K562 (cell line): ENCODE results near the gene NDUFV3. TPM values are rescaled to one million over a fixed set of nuclear protein-coding genes. Genes with fewer than 3 reads are reported as not detected.

Experiments
- ATAC-seq: fragments of 200-7000 bp; cut with Tn5 transposase; 3 replicates; pipeline ENCODE4 v1.9.1; 2020; ENCODE audit warnings: moderate library complexity
- BruUV-seq: library from RNA; stranded (reverse); fragments of 400-500 nt; replicated peaks from 2 replicates; lab custom pipeline; 2021; lab: Mats Ljungman, UMichigan
- CTCF ChIA-PET: fragments of 300-600 bp; formaldehyde crosslinking; extraction: SDS; loops from one replicate; lab custom pipeline; 2021; ENCODE audit warnings: low intra/inter-chr PET ratio; lab: Yijun Ruan, JAX
- POLR2A ChIA-PET: fragments of 300-600, 350-650 bp; sonication (Branson Sonifier 250); formaldehyde crosslinking; extraction: SDS; loops from one replicate; lab custom pipeline; 2021; ENCODE audit warnings: antibody characterized with exemption, inconsistent platforms; lab: Yijun Ruan, JAX
- DNase-seq, 4 experiments: peaks; one replicate each; pipeline versions ENCODE4 v3.0.0 to v3.0.0-alpha.2; 2011 to 2018; ENCODE audit warnings: low spot score in 3 of 4, mixed read lengths in 3 of 4; ENCODE audit errors: extremely low read depth in 1 of 4
- FAIRE-seq: peaks from 2 replicates; lab custom pipeline; 2011; peaks lifted over from hg19 to GRCh38; lab: Jason Lieb, UNC
- H2AFZ ChIP-seq: 2 replicates; pipeline ENCODE4 v1.6.0; 2011; ENCODE audit warnings: low read depth, low read length, control low read depth, inconsistent platforms
- H3K27ac ChIP-seq: fragments of 200-600 bp; 3 replicates; pipeline ENCODE4 v1.8.0; 2011; ENCODE audit warnings: low read depth, mild to moderate bottlenecking, control low read depth, inconsistent platforms, low read length, moderate library complexity, mixed read lengths; ENCODE audit errors: extremely low read depth
- H3K27me3 ChIP-seq, 2 experiments: fragments of 300-600 bp in 1 of 2; 2 replicates in 1 of 2; 3 replicates in 1 of 2; pipeline versions ENCODE4 v1.6.0 to v1.8.0; 2011; ENCODE audit warnings: inconsistent platforms in 2 of 2, low read length in 2 of 2, mild to moderate bottlenecking in 1 of 2, mixed read lengths in 1 of 2, moderate library complexity in 1 of 2; ENCODE audit not compliant: control insufficient read depth in 2 of 2, insufficient read depth in 2 of 2
- H3K36me3 ChIP-seq: fragments of 300-600 bp; 3 replicates; pipeline ENCODE4 v1.8.0; 2011; ENCODE audit warnings: mild to moderate bottlenecking, low read length, inconsistent platforms; ENCODE audit not compliant: control insufficient read depth, insufficient read depth
- H3K4me1 ChIP-seq, 2 experiments: fragments of 200-600 bp in 1 of 2; replicated peaks in 1 of 2; 2 replicates in 1 of 2; 3 replicates in 1 of 2; pipeline versions ENCODE4 v1.5.1 to v1.8.0; 2011; ENCODE audit warnings: inconsistent platforms in 2 of 2, low read length in 2 of 2, mild to moderate bottlenecking in 1 of 2, mixed read lengths in 1 of 2, moderate library complexity in 1 of 2; ENCODE audit not compliant: control insufficient read depth in 2 of 2, insufficient read depth in 2 of 2
- H3K4me2 ChIP-seq: 2 replicates; pipeline ENCODE4 v1.6.1; 2011; ENCODE audit warnings: low read length, control low read depth, inconsistent platforms, mixed read lengths; ENCODE audit not compliant: insufficient read depth
- H3K4me3 ChIP-seq: fragments of 200-600 bp; sonication (generic), shearing (Covaris generic); 2 replicates; pipeline ENCODE4 v1.5.1; 2016; ENCODE audit warnings: control low read depth, inconsistent platforms
- H3K79me2 ChIP-seq: fragments of 200-600 bp; 3 replicates; pipeline ENCODE4 v1.8.0; 2011; ENCODE audit warnings: low read length, inconsistent platforms; ENCODE audit not compliant: control insufficient read depth, insufficient read depth
- H3K9ac ChIP-seq, 2 experiments: 2 replicates each; pipeline versions ENCODE4 v1.6.0 to v1.6.1; 2011; ENCODE audit warnings: low read depth in 2 of 2, low read length in 2 of 2, control low read depth in 1 of 2, inconsistent platforms in 1 of 2, mild to moderate bottlenecking in 1 of 2, mixed read lengths in 1 of 2; ENCODE audit not compliant: insufficient read depth in 1 of 2
- H3K9me1 ChIP-seq: one replicate; pipeline ENCODE4 v1.6.0; 2011; ENCODE audit warnings: inconsistent platforms, mild to moderate bottlenecking, low read length, moderate library complexity; ENCODE audit not compliant: control insufficient read depth, insufficient read depth
- H3K9me3 ChIP-seq: replicated peaks from 2 replicates; pipeline ENCODE4 v1.5.1; 2011; ENCODE audit warnings: low read depth, low read length, inconsistent platforms; ENCODE audit not compliant: control insufficient read depth, insufficient read depth
- H4K20me1 ChIP-seq: replicated peaks from 2 replicates; pipeline ENCODE4 v1.6.1; 2011; ENCODE audit warnings: low read length, inconsistent platforms, mixed read lengths; ENCODE audit not compliant: control insufficient read depth, insufficient read depth
- ATF2 ChIP-seq: sonication (generic); formaldehyde crosslinking; IDR thresholded peaks from 2 replicates; pipeline ENCODE4 v1.8.1; 2022; ENCODE audit warnings: missing genetic modification reagents
- ATF3 ChIP-seq, 2 experiments: fragments of 450-650 bp in 1 of 2; sonication (generic) in 1 of 2; formaldehyde crosslinking in 1 of 2; IDR thresholded peaks in 1 of 2; conservative IDR thresholded peaks in 1 of 2; 2 replicates each; pipeline versions ENCODE4 v1.6.1 to v1.8.1; 2016 to 2023; ENCODE audit warnings: mild to moderate bottlenecking in 2 of 2, moderate library complexity in 2 of 2, inconsistent platforms in 1 of 2, missing genetic modification reagents in 1 of 2
- CHD2 ChIP-seq: IDR thresholded peaks from 2 replicates; pipeline ENCODE4 v1.6.1; 2011; ENCODE audit warnings: low read depth, low read length
- COPS2 ChIP-seq: fragments of 450-650 bp; conservative IDR thresholded peaks from 2 replicates; pipeline ENCODE4 v1.6.1; 2016; ENCODE audit warnings: mild to moderate bottlenecking, moderate library complexity
- DLX4 ChIP-seq: fragments of 250-450 bp; sonication (Bioruptor Pico); IDR thresholded peaks from 2 replicates; pipeline ENCODE4 v1.6.1; 2021; ENCODE audit warnings: mild to moderate bottlenecking
- ESRRB ChIP-seq: fragments of 250-450 bp; sonication (Bioruptor Pico); IDR thresholded peaks from 2 replicates; pipeline ENCODE4 v1.5.0; 2020; ENCODE audit warnings: mild to moderate bottlenecking, moderate library complexity, borderline replicate concordance
- GTF2E2 ChIP-seq: fragments of 200-800 bp; sonication (Bioruptor generic); IDR thresholded peaks from 2 replicates; pipeline ENCODE4 v1.6.1; 2016; ENCODE audit warnings: missing genetic modification characterization, missing compliant biosample characterization
- HDAC1 ChIP-seq, 2 experiments: fragments of 450-650 bp; IDR thresholded peaks; 2 replicates each; pipeline ENCODE4 v1.6.1; 2016 to 2017; ENCODE audit warnings: inconsistent platforms in 1 of 2, mild to moderate bottlenecking in 1 of 2, moderate library complexity in 1 of 2
- MAX ChIP-seq: sonication (generic); formaldehyde crosslinking; IDR thresholded peaks from 2 replicates; pipeline ENCODE4 v1.9.0; 2022; ENCODE audit warnings: mild to moderate bottlenecking, missing genetic modification reagents
- MCM7 ChIP-seq, 2 experiments: fragments of 450-650 bp; IDR thresholded peaks; 2 replicates each; pipeline ENCODE4 v1.6.1; 2016 to 2018
- POLR2G ChIP-seq: fragments of 200-400 bp; formaldehyde crosslinking; IDR thresholded peaks from 2 replicates; pipeline ENCODE4 v1.6.1; 2017; ENCODE audit warnings: low read depth, mild to moderate bottlenecking, antibody characterized with exemption, low read length, moderate library complexity
- RBM15 ChIP-seq: fragments of 200-400 bp; formaldehyde crosslinking; IDR thresholded peaks from 2 replicates; pipeline ENCODE4 v1.6.1; 2018; ENCODE audit warnings: mild to moderate bottlenecking, low read length, moderate library complexity; ENCODE audit not compliant: insufficient read depth
- RBM17 ChIP-seq: fragments of 200-400 bp; formaldehyde crosslinking; IDR thresholded peaks from 2 replicates; pipeline ENCODE4 v1.6.1; 2017; ENCODE audit warnings: low read depth, mild to moderate bottlenecking, low read length, borderline replicate concordance
- TAF15 ChIP-seq: fragments of 200-400 bp; formaldehyde crosslinking; IDR thresholded peaks from 2 replicates; pipeline ENCODE4 v1.6.1; 2017; ENCODE audit warnings: mild to moderate bottlenecking, low read depth, low read length, moderate library complexity
- ZBTB33 ChIP-seq: sonication (generic); formaldehyde crosslinking; IDR thresholded peaks from 2 replicates; pipeline ENCODE4 v1.8.1; 2023; ENCODE audit warnings: mild to moderate bottlenecking, missing genetic modification reagents
- ZEB2 ChIP-seq: fragments of 450-650 bp; IDR thresholded peaks from 2 replicates; pipeline ENCODE4 v1.6.1; 2016
- WGBS: fragments of 100-300 bp; shearing (Covaris generic); methylation state at CpG from one replicate; pipeline ENCODE4 v1.1.6; 2016; ENCODE audit warnings: low coverage, mixed read lengths; ENCODE audit not compliant: insufficient coverage; ENCODE audit errors: missing lambda C conversion rate; 5-methylcytosine and 5-hydroxymethylcytosine counted together
- in situ Hi-C: fragments of 300-500 bp; cut with MboI; formaldehyde crosslinking; loops from 4 replicates; pipeline ENCODE4 v1.15.0; 2018; ENCODE audit warnings: inconsistent platforms, mixed read lengths
- intact Hi-C: fragments of 100-400 bp; cut with micrococcal nuclease; formaldehyde crosslinking; loops from 2 replicates; pipeline ENCODE4 v1.14.2; 2022
- polyA plus RNA-seq, 8 experiments: library from polyadenylated mRNA; depleted of rRNA in 4 of 8; stranded (reverse) in 5 of 8; unstranded in 3 of 8; fragments of >200 nt; fragmentation: Nextera tagmentation in 2 of 8; fragmentation: Illumina TruSeq in 1 of 8; extraction: Ambion mirVana in 2 of 8; extraction: Trizol in 1 of 8; gene quantifications; 2 replicates each; pipeline versions ENCODE4 v1.2.1 to v1.2.3, GENCODE V29; 2011 to 2014; ENCODE audit warnings: inconsistent platforms in 1 of 8, missing spikeins in 1 of 8
- total RNA-seq, 7 experiments: library from RNA; depleted of rRNA in 6 of 7; stranded (reverse); fragments of >200 nt in 6 of 7; fragmentation: Illumina TruSeq in 2 of 7; extraction: Trizol in 2 of 7; gene quantifications; 2 replicates each; pipeline versions ENCODE4 v1.2.1 to v1.2.3, GENCODE V29; 2011 to 2021; ENCODE audit warnings: low replicate concordance in 1 of 7

The NDUFV3 gene
- total and polyA plus RNA-seq, 9 of the 15 experiments (the other 6 are each of a cell fraction or from before 2014, with no cell fraction given): 19.1 to 87.8 (median 74.3) TPM

- no peak for ATAC-seq
- ChIA-PET CTCF (no interaction called here), POLR2A (interaction anchor here (0.7 kb wide), 1 partner anchor 17 kb away, joined by 6 read pairs; no protein-coding TSS in a partner anchor)
- Histone ChIP-seq H3K27me3 (no peaks in the 10 kb centered on the region), H3K4me2 (no peak overlapping the region), H4K20me1 (peaks cover 15% of the 10 kb centered on the region; the same call in 1 of the 2 replicates), H3K79me2 (peaks cover 66% of the 10 kb centered on the region), H3K4me1 (peaks cover 0 to 32% of the 10 kb centered on the region in 2 experiments; a peak in 1 of 5 replicates), H3K27ac (no peak overlapping the region), H3K9me3 (no peaks in the 10 kb centered on the region), H3K4me3 (no peak overlapping the region), H2AFZ (no peak overlapping the region), H3K9me1 (peaks cover 3% of the 10 kb centered on the region), H3K36me3 (peaks cover 98% of the 10 kb centered on the region), H3K9ac (no peak overlapping the region)
- 93% methylated on average over 49 of the region's 54 CpGs for WGBS
- no peak for FAIRE-seq
- in situ Hi-C loops (no loop called here), intact Hi-C loops (no loop called here)
- no TSS peak for BruUV-seq
- DNase-seq: no peak
- TF ChIP-seq MAX (CRISPR knock-in tag) (0 out of 2 replicates have a peak, but pooled peaks have one; percentile 10), ATF3 (IDR thresholded peaks at IDR 0.05) (no peak), ATF3 (CRISPR knock-in tag; conservative IDR thresholded peaks at IDR 0.05) (no peak), GTF2E2 (no peak), COPS2 (no peak), POLR2G (peak; percentile 55), TAF15 (no peak), DLX4 (CRISPR knock-in tag) (no peak), CHD2 (no peak), RBM17 (no peak), ATF2 (CRISPR knock-in tag) (no peak), HDAC1 (IDR thresholded peaks at IDR 0.05) (no peak), MCM7 (IDR thresholded peaks at IDR 0.05) (no peak), ZEB2 (no peak), ESRRB (CRISPR knock-in tag) (no peak), RBM15 (no peak), ZBTB33 (CRISPR knock-in tag) (peak; percentile 55; the same call in 1 of the 2 replicates)
Observed at GRCh38 chr21:42848932-42849758, 44.0 kb upstream of the NDUFV3 start.
